DMS79 treated with DMSO at 0.1 percent for 48 hours (cell line): ENCODE measurements around the gene PLXNA4.

Experiments used
- DNase-seq: peaks from one replicate; lab custom pipeline; 2025; lab: John Stamatoyannopoulos, UW

Gene PLXNA4

DNA sequence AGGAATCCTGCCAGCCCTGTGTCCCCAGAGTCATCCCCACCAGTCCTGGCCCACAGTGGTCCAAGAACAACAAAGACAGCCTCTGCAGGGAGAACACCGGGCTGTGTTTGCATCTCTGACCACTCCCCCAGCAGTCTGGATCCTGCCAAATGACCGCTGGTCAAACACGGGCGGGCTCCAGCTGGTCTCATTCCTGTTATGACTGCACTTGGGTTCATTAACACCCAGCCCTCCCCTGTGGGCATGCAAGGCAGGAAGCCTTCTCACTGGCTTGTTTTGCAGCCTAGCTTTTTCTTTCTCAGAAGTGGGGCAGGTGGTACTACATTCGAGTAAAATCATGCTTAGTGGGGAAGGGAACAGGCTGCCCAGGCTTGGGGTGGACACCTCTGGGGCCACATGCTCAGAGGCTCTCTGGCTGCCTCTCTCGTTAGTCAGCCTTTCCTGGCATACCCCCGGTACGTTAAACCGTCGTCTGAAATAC is 190.0 kb downstream of the PLXNA4 start:
- peak; percentile 68 for DNase-seq

DNA sequence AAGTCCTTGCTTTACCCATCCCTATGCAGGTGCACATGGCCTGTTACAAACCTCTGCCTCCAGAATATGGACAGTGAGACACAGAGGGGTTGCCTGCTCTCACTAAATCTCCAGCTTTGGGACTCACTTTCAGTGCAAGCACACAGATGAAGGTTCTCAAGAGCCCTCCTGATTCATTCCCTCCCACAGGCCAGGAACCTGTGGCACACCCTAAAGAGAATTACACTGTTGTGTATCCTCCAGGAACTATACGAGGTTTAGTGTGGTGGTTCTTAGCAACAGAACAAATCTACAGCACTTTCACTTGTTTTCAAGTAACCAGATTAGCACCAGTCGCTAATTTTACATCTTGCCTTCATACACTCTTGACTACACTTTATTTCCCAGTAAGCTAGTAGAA is 192.3 kb downstream of the PLXNA4 start:
- no peak for DNase-seq

DNA sequence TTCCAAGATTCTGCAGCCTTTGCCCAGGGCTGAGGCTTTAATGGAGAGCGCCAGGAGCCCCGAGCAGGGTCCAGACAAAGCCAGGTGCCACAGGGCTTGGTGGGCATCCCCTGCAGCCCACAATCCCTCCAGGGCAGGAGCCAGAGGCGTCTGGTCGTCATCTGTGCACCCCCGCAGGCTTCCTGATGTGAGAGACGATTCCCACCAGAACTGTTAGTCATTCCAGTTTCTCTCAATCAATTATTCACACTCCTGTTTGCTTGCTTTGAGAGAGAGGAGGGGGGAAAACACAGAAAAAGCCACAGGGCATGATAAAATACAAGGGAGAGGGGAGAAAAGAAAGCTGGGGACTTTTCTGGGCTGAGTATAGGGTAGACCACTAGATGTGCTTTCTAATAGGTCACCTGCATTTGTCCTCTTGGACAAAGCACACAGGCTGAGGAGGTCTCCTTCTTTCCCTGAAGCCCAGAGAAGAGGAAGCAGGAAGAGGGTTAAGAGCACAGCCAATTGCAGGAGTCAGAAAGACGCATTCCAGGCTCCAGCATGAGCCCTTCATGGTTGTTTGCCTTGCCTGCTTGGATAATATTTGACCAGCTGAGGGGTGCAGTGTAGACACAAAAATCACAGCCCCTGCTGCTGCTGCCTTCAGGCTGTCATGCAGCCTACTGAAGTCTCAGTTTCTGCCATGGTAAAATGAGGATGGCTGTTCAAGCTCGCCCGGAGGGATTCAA is 194.4 kb downstream of the PLXNA4 start:
- peak; percentile 43 for DNase-seq

DNA sequence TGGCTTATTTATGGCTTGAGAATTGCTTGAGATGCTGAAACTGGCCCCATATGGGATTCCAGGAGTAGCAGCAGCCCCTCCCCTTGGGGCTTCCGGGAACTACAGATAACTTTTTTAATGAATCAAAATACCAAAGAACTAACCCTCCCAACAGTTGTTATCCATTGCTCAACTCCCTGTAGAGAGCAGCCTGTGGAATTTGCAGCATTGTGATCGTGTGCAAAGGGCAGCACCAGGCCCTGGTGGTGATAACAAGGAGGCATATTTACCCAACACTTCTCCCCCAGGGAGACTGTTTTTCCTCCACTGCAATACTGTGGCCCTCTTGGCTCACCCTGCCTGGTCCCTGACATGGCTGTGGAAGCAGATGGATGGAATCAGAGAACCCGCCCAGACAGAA is 196.2 kb downstream of the PLXNA4 start:
- DNase-seq = no peak

DNA sequence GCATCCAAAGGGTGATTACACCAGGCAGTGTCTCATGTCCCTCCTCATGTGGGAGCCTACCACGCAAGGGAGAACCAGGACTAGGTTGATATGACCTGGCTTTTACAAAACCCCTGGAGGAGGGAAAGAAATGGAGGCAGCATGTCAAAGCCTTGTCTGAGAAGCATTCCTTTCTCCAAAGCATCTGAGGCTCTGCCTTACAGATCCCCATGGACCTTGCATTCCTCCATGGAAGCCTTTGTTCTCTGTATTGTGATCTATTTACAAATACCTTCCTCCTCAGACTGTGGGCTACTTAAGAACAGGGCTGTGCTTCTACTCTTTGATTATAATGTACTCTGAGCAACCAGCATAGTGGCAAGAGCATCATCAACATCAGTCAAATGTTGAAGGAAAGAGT is 197.0 kb downstream of the PLXNA4 start:
- no peak for DNase-seq

DNA sequence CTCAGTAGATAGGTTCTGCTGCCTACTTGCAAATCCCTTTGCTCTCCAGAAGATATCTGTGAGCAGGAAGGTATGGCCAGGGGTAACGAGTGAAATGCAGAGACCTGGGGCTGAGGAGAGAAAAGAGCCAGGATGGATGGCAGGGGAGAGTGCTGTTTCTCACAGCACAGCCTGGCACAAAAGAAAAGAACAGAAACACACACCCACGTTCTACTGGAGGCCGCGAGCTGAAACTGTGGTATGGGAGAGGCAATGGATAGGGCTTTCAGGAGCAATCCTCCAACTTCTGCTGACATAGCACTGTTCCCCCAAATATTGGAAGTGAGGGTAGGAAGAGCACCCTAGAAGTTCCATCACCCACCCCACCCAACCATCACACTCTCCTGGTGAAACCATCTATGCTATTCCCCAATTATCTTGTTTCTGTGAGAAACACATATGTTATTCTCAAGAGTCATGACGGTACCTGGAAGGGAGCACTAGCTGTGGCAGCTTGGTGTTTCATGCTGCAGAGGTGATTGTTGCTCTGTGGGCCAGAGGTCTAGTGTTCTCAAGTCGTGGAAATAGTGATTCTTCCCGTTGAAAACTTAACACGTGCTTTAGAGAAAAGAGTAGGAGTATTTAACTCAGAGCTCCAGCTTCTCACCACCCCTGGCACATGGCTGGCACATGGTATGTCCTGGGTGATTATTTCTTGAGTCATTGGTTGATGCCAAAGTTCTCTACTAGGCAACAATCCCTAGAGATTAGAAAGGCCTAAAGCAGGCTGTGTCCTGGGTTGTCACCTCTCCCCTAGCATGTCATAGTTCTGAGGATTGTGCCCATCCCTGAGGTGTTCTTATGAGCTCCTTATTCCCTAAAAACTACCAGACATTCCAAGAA is 198.3 kb downstream of the PLXNA4 start:
- no peak for DNase-seq

DNA sequence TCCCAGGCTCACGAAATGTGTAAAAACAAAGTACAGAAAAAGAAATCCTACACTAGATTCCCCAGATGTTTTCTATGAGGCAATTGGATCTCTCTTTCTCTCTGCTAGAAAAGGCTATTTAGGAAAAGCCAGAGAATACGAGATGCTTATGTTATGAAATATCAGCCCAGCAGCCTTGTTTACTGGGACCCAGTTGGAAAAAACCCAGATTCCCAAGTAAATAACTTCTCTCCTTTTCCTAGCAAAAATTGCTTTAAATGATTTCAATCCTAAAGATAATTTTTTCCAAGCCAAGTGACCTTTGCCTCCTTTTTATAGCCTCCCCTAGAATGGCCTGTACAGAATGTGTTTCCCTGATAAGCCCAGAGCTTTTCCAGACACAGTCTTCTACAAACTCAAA is 199.3 kb downstream of the PLXNA4 start:
- DNase-seq = no peak

DNA sequence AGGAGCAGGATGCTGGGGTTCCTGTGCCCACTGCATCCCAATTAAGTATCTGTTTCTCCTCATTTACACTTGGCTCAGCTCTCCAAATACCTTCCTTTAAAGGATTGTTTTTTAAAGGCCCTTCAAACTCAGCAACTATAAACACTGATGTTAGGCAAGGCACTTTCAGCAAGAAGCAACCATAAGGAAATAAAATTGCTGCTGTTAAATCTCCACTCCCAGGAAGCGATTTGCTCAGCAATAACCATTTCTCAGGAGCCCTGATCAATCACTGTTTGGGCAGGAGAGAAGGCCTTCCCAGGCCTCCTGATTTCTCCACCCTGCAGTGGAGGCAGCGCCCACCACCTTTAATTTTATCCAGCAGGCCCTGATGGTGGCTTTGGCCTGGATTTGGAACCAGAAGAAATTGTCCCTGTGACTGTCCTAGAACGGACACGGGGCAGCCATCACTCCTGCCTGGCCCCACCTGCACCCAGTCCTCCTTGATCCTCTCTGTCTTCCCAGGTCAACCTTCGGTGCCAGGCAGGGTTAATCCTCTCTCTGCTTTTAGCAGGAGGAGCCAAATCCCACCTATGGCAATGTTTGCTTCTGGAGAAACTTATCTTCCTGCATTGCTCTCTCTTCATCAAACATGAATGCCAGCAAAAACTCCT is 199.8 kb downstream of the PLXNA4 start:
- DNase-seq = no peak

DNA sequence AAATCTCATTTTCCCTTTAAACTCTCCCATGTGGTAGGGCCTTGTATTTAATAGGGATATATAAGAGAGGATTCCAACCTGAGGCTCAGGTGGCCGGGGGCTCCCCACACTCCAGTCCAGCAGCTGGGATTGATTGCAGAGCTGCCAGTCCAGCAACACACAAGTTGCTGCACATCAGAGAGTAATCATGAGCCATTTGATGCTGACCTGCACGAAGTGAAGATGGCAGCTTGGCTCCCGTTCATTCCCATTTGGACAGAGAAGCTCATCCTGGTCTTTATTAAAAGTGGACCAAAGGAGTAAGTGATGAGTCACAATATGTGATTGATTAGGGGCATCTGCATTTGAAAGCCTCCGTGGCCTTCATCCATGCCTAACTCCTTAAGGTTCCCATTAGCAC is 202.4 kb downstream of the PLXNA4 start:
- no peak for DNase-seq

DNA sequence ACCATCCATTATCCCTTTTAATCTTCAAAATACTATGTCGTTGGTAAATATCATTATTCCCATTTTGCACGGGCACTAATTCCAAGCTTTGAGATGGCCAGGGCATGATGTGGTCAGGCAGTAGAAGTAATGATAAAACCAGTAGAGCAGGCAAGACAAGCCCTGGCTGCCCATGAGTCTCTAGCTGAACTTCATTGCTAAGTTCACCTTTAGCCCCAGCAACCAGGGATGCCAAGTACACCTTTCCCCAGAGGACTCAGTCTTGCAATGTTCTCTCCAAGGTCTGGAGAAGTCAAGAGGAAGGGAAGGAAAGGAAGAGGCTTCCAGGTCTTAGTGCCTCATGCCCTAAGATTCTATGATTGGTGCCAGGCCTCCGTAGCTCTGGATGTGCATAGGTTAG is 203.2 kb downstream of the PLXNA4 start:
- no peak for DNase-seq

DNA sequence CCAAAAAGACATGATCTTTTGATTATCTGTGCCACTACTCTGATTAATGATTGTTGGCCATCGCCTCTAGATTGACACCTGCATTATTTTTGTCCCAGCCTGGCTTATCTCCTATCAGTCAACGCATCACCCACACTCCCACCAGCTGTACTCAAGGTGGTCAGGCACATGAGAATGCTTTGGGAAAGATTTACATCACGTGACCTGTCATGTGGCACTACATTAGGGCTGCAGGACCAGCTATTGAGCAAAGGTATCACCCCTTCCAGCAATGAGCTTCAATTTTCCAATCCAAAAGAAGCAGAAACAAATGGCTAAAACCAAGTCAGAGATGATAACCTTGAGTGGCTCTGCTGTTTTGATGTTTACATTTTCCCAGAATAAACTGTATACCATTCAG is 204.3 kb downstream of the PLXNA4 start:
- no peak for DNase-seq

DNA sequence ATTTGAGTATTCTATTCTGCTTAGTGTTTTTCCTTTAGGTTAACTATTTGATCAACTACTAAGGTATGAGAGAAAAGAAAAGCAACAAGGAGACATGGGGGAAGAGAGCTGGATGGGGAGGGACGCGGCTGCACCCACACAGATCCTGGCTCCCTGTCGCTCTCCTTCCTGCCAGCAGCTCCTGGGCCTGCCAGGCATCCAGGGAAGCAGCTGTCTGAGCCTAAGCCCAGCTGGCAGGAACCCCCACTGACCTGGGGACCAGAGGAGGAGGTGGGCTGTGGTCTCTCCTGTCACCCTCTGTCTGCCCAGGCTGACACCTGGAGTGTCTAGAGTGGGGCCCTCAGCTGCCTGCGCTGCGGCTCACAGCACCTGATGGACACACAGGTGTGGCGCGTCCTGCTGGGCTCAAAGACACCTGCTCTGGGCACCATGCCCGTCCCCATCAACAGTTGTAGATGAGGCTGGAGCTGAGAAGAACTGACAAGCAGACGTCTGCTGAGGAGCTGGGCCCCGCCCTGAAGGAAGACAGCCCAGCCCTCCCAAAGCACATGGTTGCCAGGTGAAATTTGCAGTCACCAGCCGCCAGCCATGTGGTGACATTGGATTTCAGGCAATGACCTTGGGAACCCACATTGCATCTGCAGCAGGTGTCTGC is 207.9 kb downstream of the PLXNA4 start:
- peak; percentile 56 for DNase-seq

DNA sequence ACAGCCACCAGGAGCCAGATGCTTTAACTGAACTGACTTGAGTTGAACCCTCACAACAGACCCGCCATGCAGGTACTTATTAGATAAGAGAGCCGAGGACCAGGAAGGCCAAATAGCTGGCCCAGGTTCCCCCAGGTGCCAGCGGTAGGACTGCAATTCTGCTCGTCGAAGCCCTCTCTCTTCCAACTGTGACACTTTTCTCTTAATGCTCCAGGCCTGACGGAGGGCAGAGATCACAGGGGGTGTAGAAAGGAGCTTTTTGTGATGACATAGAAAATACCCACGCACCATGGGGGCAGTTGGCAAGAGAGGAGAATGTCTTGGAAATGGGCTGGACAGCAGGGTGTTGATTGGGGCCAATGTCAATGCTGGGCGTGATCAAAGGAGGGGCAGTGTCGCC is 208.5 kb downstream of the PLXNA4 start:
- no peak for DNase-seq

DNA sequence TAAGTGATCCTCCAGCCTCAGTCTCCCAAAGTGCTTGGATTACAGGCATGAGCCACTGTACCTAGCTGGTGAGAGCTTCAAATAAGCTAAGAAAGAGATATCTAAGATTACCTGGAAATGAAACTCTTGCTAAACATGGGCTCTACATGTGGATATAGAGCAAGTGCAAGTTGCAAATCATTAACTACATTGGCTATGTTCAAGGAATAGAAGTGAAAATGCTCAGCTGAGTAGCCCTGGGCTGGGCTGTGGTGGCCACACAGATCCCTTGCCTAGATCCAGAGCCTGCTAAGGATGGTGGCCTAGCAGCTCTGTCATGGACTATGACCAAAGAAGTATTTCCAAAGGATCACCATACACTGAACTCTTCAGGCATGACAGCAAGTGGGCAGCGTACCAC is 209.3 kb downstream of the PLXNA4 start:
- no peak for DNase-seq

DNA sequence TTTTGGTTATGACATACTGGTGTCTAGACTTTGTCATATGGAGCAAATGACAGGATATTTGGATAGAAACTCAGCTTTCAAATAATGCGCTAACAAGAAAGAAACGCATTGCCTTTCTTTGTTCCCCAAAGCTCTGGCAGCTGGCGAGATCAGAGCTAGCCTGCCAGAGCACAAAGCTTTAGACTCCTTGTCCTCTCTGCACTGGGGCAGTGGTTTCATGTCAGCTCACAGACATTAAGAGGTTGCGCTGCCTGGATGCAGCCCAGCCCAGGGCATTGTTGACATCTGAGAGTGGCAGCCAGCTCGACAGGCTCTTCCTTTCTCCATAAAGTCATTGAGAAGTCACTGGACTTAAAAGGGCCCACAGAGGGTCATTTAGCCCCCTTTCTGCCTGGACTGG is 212.0 kb downstream of the PLXNA4 start:
- no peak for DNase-seq

DNA sequence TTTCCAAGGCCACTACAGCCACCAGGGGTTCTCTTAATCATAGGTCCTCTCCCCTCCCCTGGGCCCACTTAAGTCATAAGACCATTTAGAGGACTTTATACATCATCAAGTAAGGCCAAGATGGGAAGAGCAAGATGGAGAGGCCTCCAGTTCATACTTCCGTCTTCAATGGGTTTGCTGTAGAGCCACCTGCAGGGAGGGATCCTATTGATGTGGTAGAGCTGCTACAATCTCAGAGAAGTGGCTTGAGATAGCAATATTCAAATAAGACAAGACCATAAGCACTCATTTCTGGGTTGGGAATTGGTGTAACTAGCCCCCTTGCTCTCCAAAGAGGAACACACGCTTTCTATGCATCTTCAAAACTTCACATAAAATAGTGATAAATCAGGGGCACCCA is 214.2 kb downstream of the PLXNA4 start:
- DNase-seq = no peak

DNA sequence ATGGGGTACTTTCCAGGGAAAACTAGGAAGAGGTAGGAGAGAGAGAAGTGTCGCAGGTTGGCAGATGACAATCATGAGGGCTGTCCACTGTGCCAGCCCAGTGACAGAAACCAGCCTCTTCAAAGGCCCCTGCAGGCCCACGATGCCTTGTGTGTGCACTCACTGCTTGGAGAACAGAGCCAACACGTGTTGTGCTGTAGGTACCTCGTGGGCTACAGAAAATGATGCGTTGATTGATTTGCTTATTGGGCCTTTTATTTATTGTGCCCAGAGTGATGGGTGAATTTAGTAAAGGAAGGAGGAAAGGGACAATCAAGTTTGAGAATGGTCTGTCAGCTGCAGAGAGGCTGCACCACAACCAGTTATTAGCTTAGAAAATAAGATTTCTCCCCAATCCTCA is 215.1 kb downstream of the PLXNA4 start:
- DNase-seq = no peak

DNA sequence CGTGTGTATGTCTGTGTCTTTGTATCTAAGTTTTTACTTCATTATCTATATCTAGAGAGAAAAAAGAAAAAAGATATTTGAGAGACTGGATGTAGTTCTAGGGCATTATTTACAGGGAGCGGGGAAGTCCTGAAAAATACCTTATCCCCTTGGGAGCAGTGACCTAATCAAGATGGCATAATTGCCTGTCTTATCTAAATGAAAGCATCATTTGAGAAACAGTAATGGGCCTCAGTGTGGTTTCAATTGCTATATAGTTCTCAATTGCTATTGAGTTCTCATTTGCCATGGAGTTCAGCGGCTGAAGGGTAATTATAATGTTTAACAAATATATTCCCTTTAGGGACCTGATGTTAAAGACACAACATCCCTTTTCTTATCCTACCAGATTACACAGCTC is 216.5 kb downstream of the PLXNA4 start:
- DNase-seq = peak; percentile 58

DNA sequence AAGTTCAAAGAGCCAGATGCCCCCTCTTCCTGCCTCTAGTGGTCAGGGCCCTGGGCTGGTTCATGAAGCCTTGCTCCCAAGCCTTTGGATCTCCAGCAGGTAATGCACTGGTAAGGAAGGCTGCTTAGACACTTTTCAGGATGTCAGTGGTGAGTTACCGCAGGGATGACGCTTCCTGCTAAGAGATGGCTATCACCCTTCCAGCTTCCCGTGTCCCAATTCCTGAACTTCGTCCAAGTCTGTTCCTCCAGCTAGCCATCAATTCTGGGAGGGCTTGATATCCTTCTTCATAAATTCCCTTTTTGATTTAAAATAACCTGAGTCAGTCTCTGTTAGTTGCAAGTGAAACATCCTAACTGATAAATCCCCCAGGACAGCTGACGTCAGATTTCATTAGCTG is 221.2 kb downstream of the PLXNA4 start:
- DNase-seq = no peak

DNA sequence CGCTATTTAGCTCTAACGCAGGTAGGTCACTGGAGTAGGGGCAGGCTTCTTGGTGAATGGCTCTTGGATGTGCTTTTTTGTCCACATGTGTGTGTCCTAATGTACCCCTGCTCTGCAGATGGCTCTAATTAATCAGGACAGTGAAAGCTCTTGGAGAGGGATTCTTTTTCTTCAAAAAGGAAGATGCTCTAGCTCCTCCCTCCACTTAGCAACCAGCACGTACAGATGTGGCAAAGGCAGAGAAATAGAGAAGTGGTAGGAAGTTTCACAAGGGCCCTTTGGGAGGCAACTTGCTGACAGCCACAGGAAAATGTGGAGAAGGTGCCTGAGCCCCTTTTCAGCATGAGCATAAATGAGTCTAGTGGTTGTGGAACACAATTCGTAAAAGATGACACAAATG is 221.7 kb downstream of the PLXNA4 start:
- no peak for DNase-seq

DNA sequence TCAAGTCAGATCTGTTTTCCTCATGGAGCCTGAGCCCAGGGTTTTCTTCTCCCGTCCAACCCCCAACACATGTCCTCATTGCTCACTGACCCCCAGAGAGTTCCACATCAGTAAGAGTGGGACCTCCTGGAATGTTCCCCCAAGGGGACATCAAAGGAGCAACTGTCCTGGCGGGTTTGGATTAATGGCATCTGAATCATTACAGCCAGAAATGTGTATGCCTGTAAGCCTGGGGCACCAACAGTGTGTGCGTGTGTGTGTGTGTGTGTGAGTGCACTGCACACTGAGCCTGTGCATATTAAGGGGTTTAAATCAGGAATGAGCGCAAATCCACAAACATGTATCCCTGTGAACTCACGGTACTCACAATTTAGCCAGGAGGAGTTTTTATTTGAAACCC is 222.3 kb downstream of the PLXNA4 start:
- DNase-seq = no peak

DNA sequence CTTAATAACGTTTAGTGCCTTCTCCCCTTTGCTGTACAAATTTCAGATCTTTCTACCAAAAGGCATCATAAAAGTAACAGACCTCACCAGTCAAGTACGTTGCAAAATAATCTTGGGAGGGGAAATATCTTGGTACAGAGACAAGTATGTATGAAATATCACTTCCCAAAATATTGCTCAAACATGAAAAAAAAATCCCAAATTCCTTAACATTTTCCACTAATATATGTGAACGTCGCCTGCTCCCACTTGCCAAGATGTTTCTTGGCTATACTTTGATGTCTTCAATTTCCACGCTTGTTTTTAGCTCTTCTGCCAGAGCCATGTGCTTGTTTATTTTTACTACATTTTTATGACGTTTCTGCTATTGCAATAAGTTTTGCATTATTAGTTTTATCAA is 223.5 kb downstream of the PLXNA4 start:
- DNase-seq = no peak
